SJSA1 (cell line): ENCODE measurements around the gene C1orf167. TPM values are rescaled to one million over a fixed set of nuclear protein-coding genes. Genes with fewer than 3 reads are reported as not detected.

ENCODE experiments used
- total RNA-seq: library from RNA; depleted of rRNA; stranded (reverse); fragments of >200 nt; shearing (Covaris generic); gene quantifications from 2 replicates; pipeline ENCODE4 v1.2.3, GENCODE V29; 2014; rRNA removed

Gene C1orf167
- total RNA-seq, 1 experiment from 2014 or later: not detected

Other genes starting within 250 kb of the C1orf167 start
- gene FBXO2, start 107.8 kb upstream of the C1orf167 start, total RNA-seq: not detected in 2 replicates
- 3.2 and 7.8 TPM in 2 replicates for gene FBXO44, start 107.3 kb upstream of the C1orf167 start, total RNA-seq
- gene FBXO6, start 98.0 kb upstream of the C1orf167 start, total RNA-seq: 0.25 and 2.9 TPM in 2 replicates
- gene MAD2L2, start 81.0 kb upstream of the C1orf167 start, total RNA-seq: 118 and 132 TPM in 2 replicates
- not detected in 2 replicates for gene DRAXIN, start 70.5 kb upstream of the C1orf167 start, total RNA-seq
- gene AGTRAP, start 26.1 kb upstream of the C1orf167 start, total RNA-seq: 22.5 and 22.6 TPM in 2 replicates
- 6.3 and 10.4 TPM in 2 replicates for gene MTHFR, start 43.8 kb downstream of the C1orf167 start, total RNA-seq
- gene CLCN6, start 44.0 kb downstream of the C1orf167 start, total RNA-seq: 3.4 and 5.1 TPM in 2 replicates
- not detected in 2 replicates for gene NPPA, start 85.6 kb downstream of the C1orf167 start, total RNA-seq
- 112 and 320 TPM in 2 replicates for gene NPPB, start 96.8 kb downstream of the C1orf167 start, total RNA-seq
- gene KIAA2013, start 164.2 kb downstream of the C1orf167 start, total RNA-seq: 85.2 and 102 TPM in 2 replicates
- 229 and 382 TPM in 2 replicates for gene PLOD1, start 172.5 kb downstream of the C1orf167 start, total RNA-seq
- 53.6 and 54.8 TPM in 2 replicates for gene MFN2, start 218.3 kb downstream of the C1orf167 start, total RNA-seq